Cortex of kidney (tissue), 1 donor: Measurements from ENCODE around the gene SUFU.

ENCODE experiments used
- DNase-seq: peaks from one replicate; lab custom pipeline; 2025; lab: John Stamatoyannopoulos, UW

The SUFU gene

GRCh38 chr10:102597131-102597991 is 93.6 kb downstream of the SUFU start:
- no peak for DNase-seq

- no peak for DNase-seq
These were observed 94.5 kb downstream of the SUFU start for GRCh38 chr10:102598243-102598642.

GRCh38 chr10:102599565-102600327 is 96.0 kb downstream of the SUFU start:
- no peak for DNase-seq

GRCh38 chr10:102600816-102601215 is 97.0 kb downstream of the SUFU start:
- DNase-seq, result no peak

GRCh38 chr10:102601639-102602038 is 97.9 kb downstream of the SUFU start:
- DNase-seq, result no peak

- no peak for DNase-seq
These were observed 98.7 kb downstream of the SUFU start for GRCh38 chr10:102602272-102603045.

GRCh38 chr10:102603946-102604345 is 100.2 kb downstream of the SUFU start:
- no peak for DNase-seq

GRCh38 chr10:102604439-102604841 is 100.7 kb downstream of the SUFU start:
- no peak for DNase-seq

- DNase-seq, result no peak
These were observed 101.9 kb downstream of the SUFU start for GRCh38 chr10:102605712-102606111.

- no peak for DNase-seq
These were observed 104.7 kb downstream of the SUFU start for GRCh38 chr10:102608487-102608886.

- no peak for DNase-seq
These were observed 106.7 kb downstream of the SUFU start for GRCh38 chr10:102610441-102610887.

GRCh38 chr10:102611514-102612087 is 107.8 kb downstream of the SUFU start:
- DNase-seq, result no peak

GRCh38 chr10:102612964-102613275 is 109.1 kb downstream of the SUFU start:
- no peak for DNase-seq

- DNase-seq, result no peak
These were observed 109.5 kb downstream of the SUFU start for GRCh38 chr10:102613286-102613685.

- DNase-seq, result no peak
These were observed 110.0 kb downstream of the SUFU start for GRCh38 chr10:102613785-102614184.

GRCh38 chr10:102614888-102615287 is 111.1 kb downstream of the SUFU start:
- DNase-seq, result no peak

- DNase-seq, result no peak
These were observed 111.6 kb downstream of the SUFU start for GRCh38 chr10:102615361-102615760.

GRCh38 chr10:102616066-102616770 is 112.4 kb downstream of the SUFU start:
- no peak for DNase-seq

- DNase-seq, result no peak
These were observed 113.3 kb downstream of the SUFU start for GRCh38 chr10:102617041-102617440.

GRCh38 chr10:102617816-102618215 is 114.0 kb downstream of the SUFU start:
- no peak for DNase-seq

- DNase-seq, result no peak
These were observed 115.7 kb downstream of the SUFU start for GRCh38 chr10:102619281-102619981.
